ENCODE results near the gene PLCB1. TPM values are rescaled to one million over a fixed set of nuclear protein-coding genes. Genes with fewer than 3 reads are reported as not detected.

Gene PLCB1
- total RNA-seq, 1 experiment from 2014 or later, result 11.3 TPM

DNA sequence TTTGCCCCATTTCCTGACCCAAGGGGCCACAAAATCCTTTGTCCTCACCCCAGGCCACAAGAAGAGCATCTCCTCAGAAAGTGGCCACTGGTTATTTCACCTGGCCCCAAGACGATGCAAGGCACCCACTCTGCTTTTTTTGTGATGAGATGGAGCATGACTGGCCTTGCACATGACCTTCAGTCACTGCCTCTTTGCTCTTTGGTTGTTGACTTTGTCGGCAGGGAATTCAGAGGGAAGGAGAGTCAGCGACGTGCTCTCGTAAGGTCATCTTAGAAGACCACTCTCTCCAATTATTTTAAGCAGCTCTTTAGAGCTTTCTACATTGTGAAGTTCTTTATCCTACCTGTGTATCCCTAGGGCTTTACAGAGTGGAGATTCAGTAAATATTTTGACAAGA lies 306.7 kb downstream of the PLCB1 start:
- ChIA-PET POLR2A (no interaction called here), CTCF (no interaction called here)
- Mint-ChIP-seq H3K27ac (no peak overlapping the region), H3K4me1 (peaks cover 4% of the 10 kb centered on the region), H3K27me3 (ENCODE audit: low read depth) (no peaks in the 10 kb centered on the region), H3K36me3 (no peaks in the 10 kb centered on the region), H3K9me3 (no peaks in the 10 kb centered on the region), H3K4me3 (no peak overlapping the region)
- DNase-seq (ENCODE audit: low spot score), result no peak
- ATAC-seq, result no peak
- TF ChIP-seq, protein P1, sequence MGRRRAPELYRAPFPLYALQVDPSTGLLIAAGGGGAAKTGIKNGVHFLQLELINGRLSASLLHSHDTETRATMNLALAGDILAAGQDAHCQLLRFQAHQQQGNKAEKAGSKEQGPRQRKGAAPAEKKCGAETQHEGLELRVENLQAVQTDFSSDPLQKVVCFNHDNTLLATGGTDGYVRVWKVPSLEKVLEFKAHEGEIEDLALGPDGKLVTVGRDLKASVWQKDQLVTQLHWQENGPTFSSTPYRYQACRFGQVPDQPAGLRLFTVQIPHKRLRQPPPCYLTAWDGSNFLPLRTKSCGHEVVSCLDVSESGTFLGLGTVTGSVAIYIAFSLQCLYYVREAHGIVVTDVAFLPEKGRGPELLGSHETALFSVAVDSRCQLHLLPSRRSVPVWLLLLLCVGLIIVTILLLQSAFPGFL (CRISPR knock-in tag; IDR thresholded peaks at IDR 0.05; ENCODE audit: borderline replicate concordance), result no peak
- TF ChIP-seq, protein P2, sequence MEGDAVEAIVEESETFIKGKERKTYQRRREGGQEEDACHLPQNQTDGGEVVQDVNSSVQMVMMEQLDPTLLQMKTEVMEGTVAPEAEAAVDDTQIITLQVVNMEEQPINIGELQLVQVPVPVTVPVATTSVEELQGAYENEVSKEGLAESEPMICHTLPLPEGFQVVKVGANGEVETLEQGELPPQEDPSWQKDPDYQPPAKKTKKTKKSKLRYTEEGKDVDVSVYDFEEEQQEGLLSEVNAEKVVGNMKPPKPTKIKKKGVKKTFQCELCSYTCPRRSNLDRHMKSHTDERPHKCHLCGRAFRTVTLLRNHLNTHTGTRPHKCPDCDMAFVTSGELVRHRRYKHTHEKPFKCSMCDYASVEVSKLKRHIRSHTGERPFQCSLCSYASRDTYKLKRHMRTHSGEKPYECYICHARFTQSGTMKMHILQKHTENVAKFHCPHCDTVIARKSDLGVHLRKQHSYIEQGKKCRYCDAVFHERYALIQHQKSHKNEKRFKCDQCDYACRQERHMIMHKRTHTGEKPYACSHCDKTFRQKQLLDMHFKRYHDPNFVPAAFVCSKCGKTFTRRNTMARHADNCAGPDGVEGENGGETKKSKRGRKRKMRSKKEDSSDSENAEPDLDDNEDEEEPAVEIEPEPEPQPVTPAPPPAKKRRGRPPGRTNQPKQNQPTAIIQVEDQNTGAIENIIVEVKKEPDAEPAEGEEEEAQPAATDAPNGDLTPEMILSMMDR (IDR thresholded peaks at IDR 0.05), result no peak
- TF ChIP-seq, protein P3, sequence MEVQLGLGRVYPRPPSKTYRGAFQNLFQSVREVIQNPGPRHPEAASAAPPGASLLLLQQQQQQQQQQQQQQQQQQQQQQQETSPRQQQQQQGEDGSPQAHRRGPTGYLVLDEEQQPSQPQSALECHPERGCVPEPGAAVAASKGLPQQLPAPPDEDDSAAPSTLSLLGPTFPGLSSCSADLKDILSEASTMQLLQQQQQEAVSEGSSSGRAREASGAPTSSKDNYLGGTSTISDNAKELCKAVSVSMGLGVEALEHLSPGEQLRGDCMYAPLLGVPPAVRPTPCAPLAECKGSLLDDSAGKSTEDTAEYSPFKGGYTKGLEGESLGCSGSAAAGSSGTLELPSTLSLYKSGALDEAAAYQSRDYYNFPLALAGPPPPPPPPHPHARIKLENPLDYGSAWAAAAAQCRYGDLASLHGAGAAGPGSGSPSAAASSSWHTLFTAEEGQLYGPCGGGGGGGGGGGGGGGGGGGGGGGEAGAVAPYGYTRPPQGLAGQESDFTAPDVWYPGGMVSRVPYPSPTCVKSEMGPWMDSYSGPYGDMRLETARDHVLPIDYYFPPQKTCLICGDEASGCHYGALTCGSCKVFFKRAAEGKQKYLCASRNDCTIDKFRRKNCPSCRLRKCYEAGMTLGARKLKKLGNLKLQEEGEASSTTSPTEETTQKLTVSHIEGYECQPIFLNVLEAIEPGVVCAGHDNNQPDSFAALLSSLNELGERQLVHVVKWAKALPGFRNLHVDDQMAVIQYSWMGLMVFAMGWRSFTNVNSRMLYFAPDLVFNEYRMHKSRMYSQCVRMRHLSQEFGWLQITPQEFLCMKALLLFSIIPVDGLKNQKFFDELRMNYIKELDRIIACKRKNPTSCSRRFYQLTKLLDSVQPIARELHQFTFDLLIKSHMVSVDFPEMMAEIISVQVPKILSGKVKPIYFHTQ (CRISPR knock-in tag; IDR thresholded peaks at IDR 0.05), result no peak
- no peak for TF ChIP-seq ATF2 (CRISPR knock-in tag; IDR thresholded peaks at IDR 0.05; ENCODE audit: borderline replicate concordance, low read depth)
- no peak for TF ChIP-seq FOXJ3 (CRISPR knock-in tag; IDR thresholded peaks at IDR 0.05; ENCODE audit: borderline replicate concordance)
- TF ChIP-seq MXD4 (CRISPR knock-in tag; IDR thresholded peaks at IDR 0.05; ENCODE audit: borderline replicate concordance), result no peak
- TF ChIP-seq, protein P4, sequence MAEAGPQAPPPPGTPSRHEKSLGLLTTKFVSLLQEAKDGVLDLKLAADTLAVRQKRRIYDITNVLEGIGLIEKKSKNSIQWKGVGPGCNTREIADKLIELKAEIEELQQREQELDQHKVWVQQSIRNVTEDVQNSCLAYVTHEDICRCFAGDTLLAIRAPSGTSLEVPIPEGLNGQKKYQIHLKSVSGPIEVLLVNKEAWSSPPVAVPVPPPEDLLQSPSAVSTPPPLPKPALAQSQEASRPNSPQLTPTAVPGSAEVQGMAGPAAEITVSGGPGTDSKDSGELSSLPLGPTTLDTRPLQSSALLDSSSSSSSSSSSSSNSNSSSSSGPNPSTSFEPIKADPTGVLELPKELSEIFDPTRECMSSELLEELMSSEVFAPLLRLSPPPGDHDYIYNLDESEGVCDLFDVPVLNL (CRISPR knock-in tag; IDR thresholded peaks at IDR 0.05; ENCODE audit: borderline replicate concordance, low read depth), result no peak
- no peak for TF ChIP-seq GRHL2 (CRISPR knock-in tag; IDR thresholded peaks at IDR 0.05; ENCODE audit: insufficient replicate concordance, severe bottlenecking)
- no peak for TF ChIP-seq ZSCAN18 (CRISPR knock-in tag; IDR thresholded peaks at IDR 0.05)
- TF ChIP-seq ELF4 (CRISPR knock-in tag; IDR thresholded peaks at IDR 0.05; ENCODE audit: low read depth), result no peak
- no peak for TF ChIP-seq USF1 (CRISPR knock-in tag; IDR thresholded peaks at IDR 0.05)
- no peak for TF ChIP-seq CREB1 (CRISPR knock-in tag; IDR thresholded peaks at IDR 0.05)
- no peak for TF ChIP-seq ESRRA (CRISPR knock-in tag; IDR thresholded peaks at IDR 0.05; ENCODE audit: borderline replicate concordance)
- TF ChIP-seq SMAD3 (CRISPR knock-in tag; IDR thresholded peaks at IDR 0.05; ENCODE audit: borderline replicate concordance), result no peak
- TF ChIP-seq ZNF232 (CRISPR knock-in tag; IDR thresholded peaks at IDR 0.05), result no peak
- TF ChIP-seq ATF1 (CRISPR knock-in tag; IDR thresholded peaks at IDR 0.05), result no peak

Measured in WTC11 (cell line).